K562 (cell line): ENCODE data around the gene MBOAT1. TPM values are rescaled to one million over a fixed set of nuclear protein-coding genes. Genes with fewer than 3 reads are reported as not detected.

Source experiments
- ATAC-seq: fragments of 200-7000 bp; cut with Tn5 transposase; 3 replicates; pipeline ENCODE4 v1.9.1; 2020; ENCODE audit warnings: moderate library complexity
- BruUV-seq: library from RNA; stranded (reverse); fragments of 400-500 nt; replicated peaks from 2 replicates; lab custom pipeline; 2021; lab: Mats Ljungman, UMichigan
- CTCF ChIA-PET: fragments of 300-600 bp; formaldehyde crosslinking; extraction: SDS; loops from one replicate; lab custom pipeline; 2021; ENCODE audit warnings: low intra/inter-chr PET ratio; lab: Yijun Ruan, JAX
- POLR2A ChIA-PET: fragments of 300-600, 350-650 bp; sonication (Branson Sonifier 250); formaldehyde crosslinking; extraction: SDS; loops from one replicate; lab custom pipeline; 2021; ENCODE audit warnings: antibody characterized with exemption, inconsistent platforms; lab: Yijun Ruan, JAX
- DNase-seq, 4 experiments: peaks; one replicate each; pipeline versions ENCODE4 v3.0.0 to v3.0.0-alpha.2; 2011 to 2018; ENCODE audit warnings: low spot score in 3 of 4, mixed read lengths in 3 of 4; ENCODE audit errors: extremely low read depth in 1 of 4
- FAIRE-seq: peaks from 2 replicates; lab custom pipeline; 2011; peaks lifted over from hg19 to GRCh38; lab: Jason Lieb, UNC
- H2AFZ ChIP-seq: 2 replicates; pipeline ENCODE4 v1.6.0; 2011; ENCODE audit warnings: low read depth, low read length, control low read depth, inconsistent platforms
- H3K27ac ChIP-seq: fragments of 200-600 bp; 3 replicates; pipeline ENCODE4 v1.8.0; 2011; ENCODE audit warnings: low read depth, mild to moderate bottlenecking, control low read depth, inconsistent platforms, low read length, moderate library complexity, mixed read lengths; ENCODE audit errors: extremely low read depth
- H3K27me3 ChIP-seq, 2 experiments: fragments of 300-600 bp in 1 of 2; 2 replicates in 1 of 2; 3 replicates in 1 of 2; pipeline versions ENCODE4 v1.6.0 to v1.8.0; 2011; ENCODE audit warnings: inconsistent platforms in 2 of 2, low read length in 2 of 2, mild to moderate bottlenecking in 1 of 2, mixed read lengths in 1 of 2, moderate library complexity in 1 of 2; ENCODE audit not compliant: control insufficient read depth in 2 of 2, insufficient read depth in 2 of 2
- H3K36me3 ChIP-seq: fragments of 300-600 bp; 3 replicates; pipeline ENCODE4 v1.8.0; 2011; ENCODE audit warnings: mild to moderate bottlenecking, low read length, inconsistent platforms; ENCODE audit not compliant: control insufficient read depth, insufficient read depth
- H3K4me1 ChIP-seq, 2 experiments: fragments of 200-600 bp in 1 of 2; replicated peaks in 1 of 2; 2 replicates in 1 of 2; 3 replicates in 1 of 2; pipeline versions ENCODE4 v1.5.1 to v1.8.0; 2011; ENCODE audit warnings: inconsistent platforms in 2 of 2, low read length in 2 of 2, mild to moderate bottlenecking in 1 of 2, mixed read lengths in 1 of 2, moderate library complexity in 1 of 2; ENCODE audit not compliant: control insufficient read depth in 2 of 2, insufficient read depth in 2 of 2
- H3K4me2 ChIP-seq: 2 replicates; pipeline ENCODE4 v1.6.1; 2011; ENCODE audit warnings: low read length, control low read depth, inconsistent platforms, mixed read lengths; ENCODE audit not compliant: insufficient read depth
- H3K4me3 ChIP-seq: fragments of 200-600 bp; sonication (generic), shearing (Covaris generic); 2 replicates; pipeline ENCODE4 v1.5.1; 2016; ENCODE audit warnings: control low read depth, inconsistent platforms
- H3K79me2 ChIP-seq: fragments of 200-600 bp; 3 replicates; pipeline ENCODE4 v1.8.0; 2011; ENCODE audit warnings: low read length, inconsistent platforms; ENCODE audit not compliant: control insufficient read depth, insufficient read depth
- H3K9ac ChIP-seq, 2 experiments: 2 replicates each; pipeline versions ENCODE4 v1.6.0 to v1.6.1; 2011; ENCODE audit warnings: low read depth in 2 of 2, low read length in 2 of 2, control low read depth in 1 of 2, inconsistent platforms in 1 of 2, mild to moderate bottlenecking in 1 of 2, mixed read lengths in 1 of 2; ENCODE audit not compliant: insufficient read depth in 1 of 2
- H3K9me1 ChIP-seq: one replicate; pipeline ENCODE4 v1.6.0; 2011; ENCODE audit warnings: inconsistent platforms, mild to moderate bottlenecking, low read length, moderate library complexity; ENCODE audit not compliant: control insufficient read depth, insufficient read depth
- H3K9me3 ChIP-seq: replicated peaks from 2 replicates; pipeline ENCODE4 v1.5.1; 2011; ENCODE audit warnings: low read depth, low read length, inconsistent platforms; ENCODE audit not compliant: control insufficient read depth, insufficient read depth
- H4K20me1 ChIP-seq: replicated peaks from 2 replicates; pipeline ENCODE4 v1.6.1; 2011; ENCODE audit warnings: low read length, inconsistent platforms, mixed read lengths; ENCODE audit not compliant: control insufficient read depth, insufficient read depth
- ATF7 ChIP-seq: fragments of 450-650 bp; IDR thresholded peaks from 2 replicates; pipeline ENCODE4 v1.7.1; 2014; ENCODE audit warnings: mild to moderate bottlenecking, moderate library complexity
- CREBBP ChIP-seq: IDR thresholded peaks from one replicate; pipeline ENCODE4 v1.6.1; 2012; ENCODE audit warnings: low read depth, mild to moderate bottlenecking, control low read depth, inconsistent platforms, low read length
- ELF2 ChIP-seq: fragments of 250-450 bp; sonication (Bioruptor Pico); IDR thresholded peaks from 2 replicates; pipeline ENCODE4 v1.5.0; 2021; ENCODE audit warnings: mild to moderate bottlenecking
- EP400 ChIP-seq: fragments of 450-650 bp; IDR thresholded peaks from 2 replicates; pipeline ENCODE4 v1.6.1; 2017; ENCODE audit warnings: antibody characterized with exemption, mild to moderate bottlenecking, moderate library complexity
- ESRRB ChIP-seq: fragments of 250-450 bp; sonication (Bioruptor Pico); IDR thresholded peaks from 2 replicates; pipeline ENCODE4 v1.5.0; 2020; ENCODE audit warnings: mild to moderate bottlenecking, moderate library complexity, borderline replicate concordance
- HDAC3 ChIP-seq: fragments of 450-650 bp; IDR thresholded peaks from 2 replicates; pipeline ENCODE4 v1.6.1; 2018; ENCODE audit warnings: borderline replicate concordance, mild to moderate bottlenecking, moderate library complexity; ENCODE audit not compliant: partially characterized antibody
- MYNN ChIP-seq, 2 experiments: sonication (generic); formaldehyde crosslinking in 1 of 2; IDR thresholded peaks; 2 replicates each; pipeline versions ENCODE4 v1.5.0 to v1.6.1; 2016 to 2020; ENCODE audit warnings: antibody characterized with exemption in 1 of 2, missing genetic modification reagents in 1 of 2
- PHF20 ChIP-seq: fragments of 450-650 bp; IDR thresholded peaks from 2 replicates; pipeline ENCODE4 v1.6.1; 2018; ENCODE audit not compliant: partially characterized antibody
- POLR2H ChIP-seq: IDR thresholded peaks from 2 replicates; pipeline ENCODE4 v1.6.1; 2016; ENCODE audit warnings: missing genetic modification characterization, low read depth, mild to moderate bottlenecking, control low read depth, missing compliant biosample characterization, moderate library complexity
- PRMT5 ChIP-seq: sonication (generic); formaldehyde crosslinking; IDR thresholded peaks from 2 replicates; pipeline ENCODE4 v1.5.0; 2020; ENCODE audit warnings: missing genetic modification reagents
- SMARCE1 ChIP-seq: fragments of 450-650 bp; IDR thresholded peaks from 2 replicates; pipeline ENCODE4 v1.7.1; 2016; ENCODE audit warnings: mild to moderate bottlenecking
- SPI1 ChIP-seq: IDR thresholded peaks from 2 replicates; pipeline ENCODE4 v1.6.1; 2011; ENCODE audit warnings: low read depth, low read length, control low read depth, borderline replicate concordance
- TCF7L2 ChIP-seq: fragments of 150-350 bp; IDR thresholded peaks from 2 replicates; pipeline ENCODE4 v1.6.1; 2016; ENCODE audit warnings: low read depth, mild to moderate bottlenecking, low read length, moderate library complexity
- TGIF2 ChIP-seq: sonication (generic); formaldehyde crosslinking; IDR thresholded peaks from 2 replicates; pipeline ENCODE4 v1.8.1; 2022; ENCODE audit warnings: mild to moderate bottlenecking, missing genetic modification reagents, moderate library complexity
- TRIM24 ChIP-seq, 2 experiments: fragments of 450-650 bp; IDR thresholded peaks; 2 replicates each; pipeline ENCODE4 v1.6.1; 2016
- ZNF121 ChIP-seq: sonication (generic); formaldehyde crosslinking; conservative IDR thresholded peaks from 2 replicates; pipeline ENCODE4 v1.8.0; 2022; ENCODE audit warnings: missing genetic modification reagents
- WGBS: fragments of 100-300 bp; shearing (Covaris generic); methylation state at CpG from one replicate; pipeline ENCODE4 v1.1.6; 2016; ENCODE audit warnings: low coverage, mixed read lengths; ENCODE audit not compliant: insufficient coverage; ENCODE audit errors: missing lambda C conversion rate; 5-methylcytosine and 5-hydroxymethylcytosine counted together
- in situ Hi-C: fragments of 300-500 bp; cut with MboI; formaldehyde crosslinking; loops from 4 replicates; pipeline ENCODE4 v1.15.0; 2018; ENCODE audit warnings: inconsistent platforms, mixed read lengths
- intact Hi-C: fragments of 100-400 bp; cut with micrococcal nuclease; formaldehyde crosslinking; loops from 2 replicates; pipeline ENCODE4 v1.14.2; 2022
- polyA plus RNA-seq, 8 experiments: library from polyadenylated mRNA; depleted of rRNA in 4 of 8; stranded (reverse) in 5 of 8; unstranded in 3 of 8; fragments of >200 nt; fragmentation: Nextera tagmentation in 2 of 8; fragmentation: Illumina TruSeq in 1 of 8; extraction: Ambion mirVana in 2 of 8; extraction: Trizol in 1 of 8; gene quantifications; 2 replicates each; pipeline versions ENCODE4 v1.2.1 to v1.2.3, GENCODE V29; 2011 to 2014; ENCODE audit warnings: inconsistent platforms in 1 of 8, missing spikeins in 1 of 8
- total RNA-seq, 7 experiments: library from RNA; depleted of rRNA in 6 of 7; stranded (reverse); fragments of >200 nt in 6 of 7; fragmentation: Illumina TruSeq in 2 of 7; extraction: Trizol in 2 of 7; gene quantifications; 2 replicates each; pipeline versions ENCODE4 v1.2.1 to v1.2.3, GENCODE V29; 2011 to 2021; ENCODE audit warnings: low replicate concordance in 1 of 7
- TF ChIP-seq, protein P1 (sequence below): fragments of 450-650 bp; IDR thresholded peaks from 2 replicates; pipeline ENCODE4 v1.6.1; 2017; ENCODE audit warnings: mild to moderate bottlenecking, moderate library complexity
- TF ChIP-seq, protein P2 (sequence below): sonication (generic); formaldehyde crosslinking; IDR thresholded peaks from 2 replicates; pipeline ENCODE4 v1.8.0; 2023; ENCODE audit warnings: missing genetic modification reagents, mild to moderate bottlenecking, borderline replicate concordance

MBOAT1 gene
- total and polyA plus RNA-seq, 9 of the 15 experiments (the other 6 are each of a cell fraction or from before 2014, with no cell fraction given): 0.13 to 16.5 (median 10.3) TPM

GRCh38 chr6:20137837-20138236, 74.4 kb downstream of the MBOAT1 start:
- no peaks in the 10 kb centered on the region for H3K9me3 ChIP-seq
- in situ Hi-C loops (no loop called here), intact Hi-C loops (no loop called here)
- peaks cover 6% of the 10 kb centered on the region; the same call in 2 of the 3 replicates for H3K36me3 ChIP-seq
- ChIA-PET CTCF (no interaction called here), POLR2A (interaction anchor here (0.7 kb wide), 1 partner anchor 29 kb away, joined by 3 read pairs; no protein-coding TSS in a partner anchor)
- no peak for FAIRE-seq
- H3K27me3 ChIP-seq: no peaks in the 10 kb centered on the region
- H2AFZ ChIP-seq: no peak overlapping the region
- H3K9me1 ChIP-seq: no peaks in the 10 kb centered on the region
- H4K20me1 ChIP-seq: no peaks in the 10 kb centered on the region
- H3K4me1 ChIP-seq: no peaks in the 10 kb centered on the region; a peak in 1 of 5 replicates
- no peak overlapping the region for H3K4me3 ChIP-seq
- no peak overlapping the region for H3K4me2 ChIP-seq
- no TSS peak for BruUV-seq
- DNase-seq: no peak
- WGBS: 67% methylated on average over 4 of the region's 4 CpGs
- H3K27ac ChIP-seq: no peak overlapping the region
- no peak overlapping the region for H3K9ac ChIP-seq
- no peaks in the 10 kb centered on the region for H3K79me2 ChIP-seq
- ATAC-seq: no peak
- TF ChIP-seq ZNF121 (CRISPR knock-in tag) (no peak), ESRRB (CRISPR knock-in tag) (no peak), TGIF2 (no peak), PHF20 (no peak), SMARCE1 (no peak), HDAC3 (no peak), SPI1 (no peak), ATF7 (no peak), CREBBP (no peak), PRMT5 (CRISPR knock-in tag) (no peak), POLR2H (tag) (no peak), EP400 (no peak), MYNN (IDR thresholded peaks at IDR 0.05) (no peak), MYNN (CRISPR knock-in tag; IDR thresholded peaks at IDR 0.05) (no peak), TCF7L2 (no peak), TRIM24 (IDR thresholded peaks at IDR 0.05) (no peak), ELF2 (CRISPR knock-in tag) (no peak)
- TF ChIP-seq, protein P1, sequence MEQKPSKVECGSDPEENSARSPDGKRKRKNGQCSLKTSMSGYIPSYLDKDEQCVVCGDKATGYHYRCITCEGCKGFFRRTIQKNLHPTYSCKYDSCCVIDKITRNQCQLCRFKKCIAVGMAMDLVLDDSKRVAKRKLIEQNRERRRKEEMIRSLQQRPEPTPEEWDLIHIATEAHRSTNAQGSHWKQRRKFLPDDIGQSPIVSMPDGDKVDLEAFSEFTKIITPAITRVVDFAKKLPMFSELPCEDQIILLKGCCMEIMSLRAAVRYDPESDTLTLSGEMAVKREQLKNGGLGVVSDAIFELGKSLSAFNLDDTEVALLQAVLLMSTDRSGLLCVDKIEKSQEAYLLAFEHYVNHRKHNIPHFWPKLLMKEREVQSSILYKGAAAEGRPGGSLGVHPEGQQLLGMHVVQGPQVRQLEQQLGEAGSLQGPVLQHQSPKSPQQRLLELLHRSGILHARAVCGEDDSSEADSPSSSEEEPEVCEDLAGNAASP: no peak
- TF ChIP-seq, protein P2, sequence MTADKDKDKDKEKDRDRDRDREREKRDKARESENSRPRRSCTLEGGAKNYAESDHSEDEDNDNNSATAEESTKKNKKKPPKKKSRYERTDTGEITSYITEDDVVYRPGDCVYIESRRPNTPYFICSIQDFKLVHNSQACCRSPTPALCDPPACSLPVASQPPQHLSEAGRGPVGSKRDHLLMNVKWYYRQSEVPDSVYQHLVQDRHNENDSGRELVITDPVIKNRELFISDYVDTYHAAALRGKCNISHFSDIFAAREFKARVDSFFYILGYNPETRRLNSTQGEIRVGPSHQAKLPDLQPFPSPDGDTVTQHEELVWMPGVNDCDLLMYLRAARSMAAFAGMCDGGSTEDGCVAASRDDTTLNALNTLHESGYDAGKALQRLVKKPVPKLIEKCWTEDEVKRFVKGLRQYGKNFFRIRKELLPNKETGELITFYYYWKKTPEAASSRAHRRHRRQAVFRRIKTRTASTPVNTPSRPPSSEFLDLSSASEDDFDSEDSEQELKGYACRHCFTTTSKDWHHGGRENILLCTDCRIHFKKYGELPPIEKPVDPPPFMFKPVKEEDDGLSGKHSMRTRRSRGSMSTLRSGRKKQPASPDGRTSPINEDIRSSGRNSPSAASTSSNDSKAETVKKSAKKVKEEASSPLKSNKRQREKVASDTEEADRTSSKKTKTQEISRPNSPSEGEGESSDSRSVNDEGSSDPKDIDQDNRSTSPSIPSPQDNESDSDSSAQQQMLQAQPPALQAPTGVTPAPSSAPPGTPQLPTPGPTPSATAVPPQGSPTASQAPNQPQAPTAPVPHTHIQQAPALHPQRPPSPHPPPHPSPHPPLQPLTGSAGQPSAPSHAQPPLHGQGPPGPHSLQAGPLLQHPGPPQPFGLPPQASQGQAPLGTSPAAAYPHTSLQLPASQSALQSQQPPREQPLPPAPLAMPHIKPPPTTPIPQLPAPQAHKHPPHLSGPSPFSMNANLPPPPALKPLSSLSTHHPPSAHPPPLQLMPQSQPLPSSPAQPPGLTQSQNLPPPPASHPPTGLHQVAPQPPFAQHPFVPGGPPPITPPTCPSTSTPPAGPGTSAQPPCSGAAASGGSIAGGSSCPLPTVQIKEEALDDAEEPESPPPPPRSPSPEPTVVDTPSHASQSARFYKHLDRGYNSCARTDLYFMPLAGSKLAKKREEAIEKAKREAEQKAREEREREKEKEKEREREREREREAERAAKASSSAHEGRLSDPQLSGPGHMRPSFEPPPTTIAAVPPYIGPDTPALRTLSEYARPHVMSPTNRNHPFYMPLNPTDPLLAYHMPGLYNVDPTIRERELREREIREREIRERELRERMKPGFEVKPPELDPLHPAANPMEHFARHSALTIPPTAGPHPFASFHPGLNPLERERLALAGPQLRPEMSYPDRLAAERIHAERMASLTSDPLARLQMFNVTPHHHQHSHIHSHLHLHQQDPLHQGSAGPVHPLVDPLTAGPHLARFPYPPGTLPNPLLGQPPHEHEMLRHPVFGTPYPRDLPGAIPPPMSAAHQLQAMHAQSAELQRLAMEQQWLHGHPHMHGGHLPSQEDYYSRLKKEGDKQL: no peak
